ENCODE results near the gene KLHL29. TPM values are rescaled to one million over a fixed set of nuclear protein-coding genes. Genes with fewer than 3 reads are reported as not detected.

Gene KLHL29
- total RNA-seq, 2 experiments from 2014 or later = 0.23 to 0.66 TPM

DNA sequence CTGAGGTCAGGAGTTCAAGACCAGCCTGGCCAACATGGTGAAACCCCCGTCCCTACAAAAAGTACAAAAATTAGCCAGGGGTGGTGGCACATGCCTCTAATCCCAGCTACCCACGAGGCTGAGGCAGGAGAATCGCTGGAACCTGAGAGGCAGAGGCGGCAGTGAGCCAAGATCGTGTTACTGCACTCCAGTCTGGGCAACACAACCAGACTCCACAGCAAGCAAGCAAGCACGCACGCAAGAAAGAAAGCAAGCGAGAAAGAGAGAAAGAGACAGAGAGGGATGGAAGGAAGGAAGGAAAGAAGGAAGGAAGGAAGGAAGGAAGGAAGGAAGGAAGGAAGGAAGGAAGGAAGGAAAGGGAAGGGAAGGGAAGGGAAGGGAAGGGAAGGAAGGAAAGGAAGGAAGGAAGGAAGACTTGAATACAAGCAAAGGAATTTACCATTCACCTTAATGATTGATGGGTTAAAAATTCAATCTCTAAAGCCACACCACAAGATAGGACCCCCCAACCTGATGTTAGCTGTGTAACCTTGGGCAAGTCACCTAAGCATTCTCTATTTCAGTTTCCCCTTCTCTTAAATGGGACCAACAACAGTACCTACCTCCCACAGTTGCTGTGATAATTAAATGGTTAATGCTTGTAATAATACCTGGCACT, 360.2 kb downstream of the KLHL29 start:
- ChIA-PET POLR2A (no interaction called here), CTCF (ENCODE audit: unreplicated experiment) (no interaction called here)
- no peak overlapping the region for H3K27ac ChIP-seq (ENCODE audit: low read depth, low read length, poor library complexity, severe bottlenecking)
- H3K36me3 ChIP-seq (ENCODE audit: insufficient read depth, low read length) = no peaks in the 10 kb centered on the region
- no peak overlapping the region for H3K4me3 ChIP-seq (ENCODE audit: low read depth, low read length, poor library complexity, severe bottlenecking)
- no TSS peak for BruUV-seq (replicated peaks)
- H3K4me2 ChIP-seq (ENCODE audit: low read length) = no peak overlapping the region
- H3K4me1 ChIP-seq (ENCODE audit: insufficient read depth, low read length, poor library complexity, severe bottlenecking) = no peaks in the 10 kb centered on the region
- no peak for DNase-seq (ENCODE audit: low spot score)
- H3K79me2 ChIP-seq (ENCODE audit: insufficient read depth, low read depth, low read length) = no peaks in the 10 kb centered on the region
- no peaks in the 10 kb centered on the region for H4K20me1 ChIP-seq (ENCODE audit: insufficient read depth, low read length)
- intact Hi-C loops (cut with micrococcal nuclease; ENCODE audit: unreplicated experiment) = no loop called here
- no peaks in the 10 kb centered on the region for H3K9me3 ChIP-seq (ENCODE audit: low read length)
- H3K9me2 ChIP-seq (ENCODE audit: insufficient read depth, low read length) = no peaks in the 10 kb centered on the region
- H2AFZ ChIP-seq (ENCODE audit: low read length) = no peak overlapping the region
- TF ChIP-seq, protein P1, sequence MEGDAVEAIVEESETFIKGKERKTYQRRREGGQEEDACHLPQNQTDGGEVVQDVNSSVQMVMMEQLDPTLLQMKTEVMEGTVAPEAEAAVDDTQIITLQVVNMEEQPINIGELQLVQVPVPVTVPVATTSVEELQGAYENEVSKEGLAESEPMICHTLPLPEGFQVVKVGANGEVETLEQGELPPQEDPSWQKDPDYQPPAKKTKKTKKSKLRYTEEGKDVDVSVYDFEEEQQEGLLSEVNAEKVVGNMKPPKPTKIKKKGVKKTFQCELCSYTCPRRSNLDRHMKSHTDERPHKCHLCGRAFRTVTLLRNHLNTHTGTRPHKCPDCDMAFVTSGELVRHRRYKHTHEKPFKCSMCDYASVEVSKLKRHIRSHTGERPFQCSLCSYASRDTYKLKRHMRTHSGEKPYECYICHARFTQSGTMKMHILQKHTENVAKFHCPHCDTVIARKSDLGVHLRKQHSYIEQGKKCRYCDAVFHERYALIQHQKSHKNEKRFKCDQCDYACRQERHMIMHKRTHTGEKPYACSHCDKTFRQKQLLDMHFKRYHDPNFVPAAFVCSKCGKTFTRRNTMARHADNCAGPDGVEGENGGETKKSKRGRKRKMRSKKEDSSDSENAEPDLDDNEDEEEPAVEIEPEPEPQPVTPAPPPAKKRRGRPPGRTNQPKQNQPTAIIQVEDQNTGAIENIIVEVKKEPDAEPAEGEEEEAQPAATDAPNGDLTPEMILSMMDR (conservative IDR thresholded peaks at IDR 0.05; ENCODE audit: low read length) = no peak
- no peak for TF ChIP-seq EZH2phosphoT487 (IDR thresholded peaks at IDR 0.05; ENCODE audit: borderline replicate concordance, low read depth, low read length)

GRCh38 chr2:23745726-23746105, 360.7 kb downstream of the KLHL29 start:
- Histone ChIP-seq H3K4me3 (ENCODE audit: low read depth, low read length, poor library complexity, severe bottlenecking) (no peak overlapping the region), H3K9me3 (ENCODE audit: low read length) (no peaks in the 10 kb centered on the region), H3K79me2 (ENCODE audit: insufficient read depth, low read depth, low read length) (no peaks in the 10 kb centered on the region), H3K27ac (ENCODE audit: low read depth, low read length, poor library complexity, severe bottlenecking) (no peak overlapping the region), H3K9me2 (ENCODE audit: insufficient read depth, low read length) (no peaks in the 10 kb centered on the region), H3K4me1 (ENCODE audit: insufficient read depth, low read length, poor library complexity, severe bottlenecking) (no peaks in the 10 kb centered on the region), H4K20me1 (ENCODE audit: insufficient read depth, low read length) (no peaks in the 10 kb centered on the region), H3K4me2 (ENCODE audit: low read length) (no peak overlapping the region), H2AFZ (ENCODE audit: low read length) (no peak overlapping the region), H3K36me3 (ENCODE audit: insufficient read depth, low read length) (no peaks in the 10 kb centered on the region)
- ChIA-PET POLR2A (interaction anchor here (0.6 kb wide), 1 partner anchor 182 kb away, joined by 4 read pairs; no protein-coding TSS in a partner anchor), CTCF (ENCODE audit: unreplicated experiment) (no interaction called here)
- TF ChIP-seq EZH2phosphoT487 (IDR thresholded peaks at IDR 0.05; ENCODE audit: borderline replicate concordance, low read depth, low read length) = no peak
- TF ChIP-seq, protein P1 (conservative IDR thresholded peaks at IDR 0.05; ENCODE audit: low read length) = no peak
- no TSS peak for BruUV-seq (replicated peaks)
- intact Hi-C loops (cut with micrococcal nuclease; ENCODE audit: unreplicated experiment) = no loop called here
- no peak for DNase-seq (ENCODE audit: low spot score)

DNA sequence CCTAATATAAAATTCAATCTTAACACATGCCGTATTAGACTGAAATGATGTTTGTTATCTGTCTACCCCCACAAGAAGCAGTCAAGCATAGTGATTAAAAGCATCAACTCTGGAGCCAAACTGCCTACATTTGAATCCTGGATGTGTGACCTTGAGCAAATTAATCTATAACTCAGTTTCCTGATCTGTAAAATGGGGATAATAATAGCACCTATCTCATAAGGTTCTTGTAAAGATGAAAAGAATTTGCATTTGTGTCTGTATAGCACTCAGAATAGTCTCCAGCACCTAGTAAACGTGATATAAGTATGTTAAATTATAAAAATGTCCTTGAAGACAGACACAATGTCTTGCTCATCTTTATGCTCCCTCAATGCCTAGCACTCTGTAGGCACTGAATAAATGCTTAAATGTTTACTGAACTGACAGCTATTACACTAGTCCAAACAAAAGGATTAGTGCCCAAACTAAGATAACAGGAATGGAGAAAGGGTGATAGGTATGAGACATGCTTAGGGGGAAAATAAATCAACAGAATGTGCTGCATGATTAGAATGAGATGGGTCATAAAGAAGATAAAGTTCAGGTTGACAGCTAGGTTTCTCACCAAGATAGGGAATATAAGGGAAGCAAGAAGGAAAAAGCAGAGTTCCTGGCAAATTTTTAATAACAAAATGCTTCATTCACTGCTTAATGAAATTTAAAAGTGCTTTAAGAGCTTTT, 361.3 kb downstream of the KLHL29 start:
- TF ChIP-seq EZH2phosphoT487 (IDR thresholded peaks at IDR 0.05; ENCODE audit: borderline replicate concordance, low read depth, low read length) = no peak
- TF ChIP-seq, protein P1 (conservative IDR thresholded peaks at IDR 0.05; ENCODE audit: low read length) = no peak
- DNase-seq (ENCODE audit: low spot score) = no peak
- H3K4me2 ChIP-seq (ENCODE audit: low read length) = no peak overlapping the region
- H3K27ac ChIP-seq (ENCODE audit: low read depth, low read length, poor library complexity, severe bottlenecking) = no peak overlapping the region
- H3K9me2 ChIP-seq (ENCODE audit: insufficient read depth, low read length) = no peaks in the 10 kb centered on the region
- no peaks in the 10 kb centered on the region for H3K79me2 ChIP-seq (ENCODE audit: insufficient read depth, low read depth, low read length)
- H4K20me1 ChIP-seq (ENCODE audit: insufficient read depth, low read length) = no peaks in the 10 kb centered on the region
- H3K36me3 ChIP-seq (ENCODE audit: insufficient read depth, low read length) = no peaks in the 10 kb centered on the region
- ChIA-PET POLR2A (interaction anchor here (0.6 kb wide), 1 partner anchor 181 kb away, joined by 4 read pairs; no protein-coding TSS in a partner anchor), CTCF (ENCODE audit: unreplicated experiment) (no interaction called here)
- no peak overlapping the region for H3K4me3 ChIP-seq (ENCODE audit: low read depth, low read length, poor library complexity, severe bottlenecking)
- no peak overlapping the region for H2AFZ ChIP-seq (ENCODE audit: low read length)
- intact Hi-C loops (cut with micrococcal nuclease; ENCODE audit: unreplicated experiment) = no loop called here
- no peaks in the 10 kb centered on the region for H3K9me3 ChIP-seq (ENCODE audit: low read length)
- no TSS peak for BruUV-seq (replicated peaks)
- no peaks in the 10 kb centered on the region for H3K4me1 ChIP-seq (ENCODE audit: insufficient read depth, low read length, poor library complexity, severe bottlenecking)

Measured in OCI-LY7 (cell line).